Cardiac muscle cell (in vitro differentiated cells and primary cell): ENCODE data around the gene SHISA6. TPM values are rescaled to one million over a fixed set of nuclear protein-coding genes. Genes with fewer than 3 reads are reported as not detected.

ENCODE experiments used
- DNase-seq, 2 donors: peaks; one replicate each; pipeline versions ENCODE4 v3.0.0 to v3.0.0-alpha.2; 2010 to 2017; ENCODE audit warnings: low read depth in 1 of 2, low spot score in 1 of 2
- H3K27ac ChIP-seq: fragments of 200-600 bp; sonication (generic); 2 replicates; pipeline ENCODE4 v1.5.1; 2016
- H3K27me3 ChIP-seq: fragments of 200-600 bp; sonication (generic); 2 replicates; pipeline ENCODE4 v1.6.0; 2016; ENCODE audit warnings: control low read depth
- H3K36me3 ChIP-seq: fragments of 200-600 bp; sonication (generic); 2 replicates; pipeline ENCODE4 v1.5.1; 2016; ENCODE audit warnings: control low read depth
- H3K4me1 ChIP-seq: fragments of 200-600 bp; sonication (generic); 2 replicates; pipeline ENCODE4 v1.8.1; 2017; ENCODE audit warnings: low read depth, mild to moderate bottlenecking, mixed run types
- H3K4me3 ChIP-seq: fragments of 200-600 bp; sonication (generic); 2 replicates; pipeline ENCODE4 v1.5.1; 2016; ENCODE audit warnings: mild to moderate bottlenecking
- H3K9me3 ChIP-seq: fragments of 200-600 bp; sonication (generic); 2 replicates; pipeline ENCODE4 v1.5.1; 2017; ENCODE audit warnings: low read depth, mild to moderate bottlenecking, control low read depth
- CTCF ChIP-seq: IDR thresholded peaks from 2 replicates; pipeline ENCODE4 v1.5.1; 2012; ENCODE audit warnings: low read depth, mild to moderate bottlenecking, low read length
- polyA plus RNA-seq: library from polyadenylated mRNA; unstranded; fragments of >200 nt; fragmentation: Nextera tagmentation; extraction: Ambion mirVana; gene quantifications from 2 replicates; pipeline ENCODE4 v1.2.1, GENCODE V29; 2016
- total RNA-seq: library from RNA; depleted of rRNA; stranded (reverse); fragments of >200 nt; gene quantifications from 2 replicates; pipeline ENCODE4 v1.2.3, GENCODE V29; 2016

Gene SHISA6
- total and polyA plus RNA-seq, 2 experiments from 2014 or later = 0.17 to 0.45 TPM

- H3K9me3 ChIP-seq = no peaks in the 10 kb centered on the region
- DNase-seq = no peak
- no peak overlapping the region for H3K4me3 ChIP-seq
- TF ChIP-seq CTCF = no peak
- H3K27ac ChIP-seq = no peak overlapping the region
- no peaks in the 10 kb centered on the region for H3K27me3 ChIP-seq
- no peaks in the 10 kb centered on the region for H3K4me1 ChIP-seq
- no peaks in the 10 kb centered on the region for H3K36me3 ChIP-seq
Observed at GRCh38 chr17:11212792-11213191, 28.2 kb upstream of the SHISA6 start.

- H3K4me1 ChIP-seq = no peaks in the 10 kb centered on the region
- no peaks in the 10 kb centered on the region for H3K36me3 ChIP-seq
- H3K27ac ChIP-seq = no peak overlapping the region
- no peak for DNase-seq
- no peaks in the 10 kb centered on the region for H3K9me3 ChIP-seq
- no peak overlapping the region for H3K4me3 ChIP-seq
- no peaks in the 10 kb centered on the region for H3K27me3 ChIP-seq
- TF ChIP-seq CTCF = no peak
Observed at GRCh38 chr17:11216976-11217375, 24.0 kb upstream of the SHISA6 start.

GRCh38 chr17:11221196-11221595 lies 19.8 kb upstream of the SHISA6 start:
- no peak for TF ChIP-seq CTCF
- H3K9me3 ChIP-seq = no peaks in the 10 kb centered on the region
- H3K27me3 ChIP-seq = no peaks in the 10 kb centered on the region
- DNase-seq = no peak
- no peak overlapping the region for H3K27ac ChIP-seq
- no peaks in the 10 kb centered on the region for H3K36me3 ChIP-seq
- no peaks in the 10 kb centered on the region for H3K4me1 ChIP-seq
- no peak overlapping the region for H3K4me3 ChIP-seq

- Histone ChIP-seq H3K27ac (no peak overlapping the region), H3K36me3 (no peaks in the 10 kb centered on the region), H3K27me3 (no peaks in the 10 kb centered on the region), H3K4me3 (no peak overlapping the region), H3K9me3 (no peaks in the 10 kb centered on the region), H3K4me1 (no peaks in the 10 kb centered on the region)
- DNase-seq = no peak
- no peak for TF ChIP-seq CTCF
Observed at GRCh38 chr17:11221721-11222120, 19.3 kb upstream of the SHISA6 start.

GRCh38 chr17:11238705-11239104 lies 2.3 kb upstream of the SHISA6 start:
- Histone ChIP-seq H3K9me3 (no peaks in the 10 kb centered on the region), H3K27me3 (peaks cover 59% of the 10 kb centered on the region), H3K27ac (no peak overlapping the region), H3K36me3 (no peaks in the 10 kb centered on the region), H3K4me3 (no peak overlapping the region), H3K4me1 (no peaks in the 10 kb centered on the region)
- DNase-seq = no peak
- TF ChIP-seq CTCF = no peak

- no peak for TF ChIP-seq CTCF
- Histone ChIP-seq H3K27me3 (peaks cover 67% of the 10 kb centered on the region), H3K4me1 (no peaks in the 10 kb centered on the region), H3K27ac (no peak overlapping the region), H3K36me3 (no peaks in the 10 kb centered on the region), H3K4me3 (peak overlapping the region; percentile 39), H3K9me3 (no peaks in the 10 kb centered on the region)
- no peak for DNase-seq
Observed at GRCh38 chr17:11239379-11239970, 1.5 kb upstream of the SHISA6 start.
